ENCODE results near the gene TMEM183A. TPM values are rescaled to one million over a fixed set of nuclear protein-coding genes. Genes with fewer than 3 reads are reported as not detected.
A peak's percentile ranks its signal among the peaks of the same experiment; 100 is the strongest.

TMEM183A gene
- total and polyA plus RNA-seq, 12 donors: 23.4 to 67.2 (median 52.8) TPM

DNA sequence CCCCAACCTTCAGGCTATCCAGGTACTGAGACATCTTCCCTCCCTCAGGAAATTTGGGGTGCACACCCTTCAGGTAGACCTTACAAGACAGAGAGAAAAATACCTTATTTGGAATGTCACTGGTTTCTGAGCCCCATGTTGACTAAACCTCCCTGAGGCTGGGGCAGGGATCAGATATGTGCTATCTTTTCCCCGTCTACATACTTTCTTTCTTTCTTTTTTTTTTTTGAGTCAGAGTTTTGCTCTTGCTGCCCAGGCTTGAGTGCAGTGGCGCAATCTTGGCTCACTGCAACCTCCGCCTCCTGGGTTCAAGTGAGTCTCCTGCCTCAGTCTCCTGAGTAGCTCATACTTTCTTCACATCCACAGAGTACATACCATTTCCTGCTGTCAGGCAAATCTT is 41.8 kb upstream of the TMEM183A start:
- 58 to 85% (median 66%) methylated on average over 3 of the region's 3 CpGs for WGBS, 4 donors
- intact Hi-C loops (cut with DNase I): no loop called here
- Histone ChIP-seq H3K4me1 (replicated peaks in 1 of 2) (peaks cover 12 to 36% of the 10 kb centered on the region in 2 donors), H3K36me3 (replicated peaks in 1 of 2) (peaks cover 0 to 27% of the 10 kb centered on the region in 2 donors), H3K27ac (peak overlapping the region in 4 of 5 donors; percentile 15 to 91 (median 54)), H3K9me3 (replicated peaks in 1 of 3) (no peaks in the 10 kb centered on the region), H3K4me3 (no peak overlapping the region), H3K27me3 (no peaks in the 10 kb centered on the region)
- TF ChIP-seq POLR2A (IDR thresholded peaks at IDR 0.05): no peak
- TF ChIP-seq, protein P1, sequence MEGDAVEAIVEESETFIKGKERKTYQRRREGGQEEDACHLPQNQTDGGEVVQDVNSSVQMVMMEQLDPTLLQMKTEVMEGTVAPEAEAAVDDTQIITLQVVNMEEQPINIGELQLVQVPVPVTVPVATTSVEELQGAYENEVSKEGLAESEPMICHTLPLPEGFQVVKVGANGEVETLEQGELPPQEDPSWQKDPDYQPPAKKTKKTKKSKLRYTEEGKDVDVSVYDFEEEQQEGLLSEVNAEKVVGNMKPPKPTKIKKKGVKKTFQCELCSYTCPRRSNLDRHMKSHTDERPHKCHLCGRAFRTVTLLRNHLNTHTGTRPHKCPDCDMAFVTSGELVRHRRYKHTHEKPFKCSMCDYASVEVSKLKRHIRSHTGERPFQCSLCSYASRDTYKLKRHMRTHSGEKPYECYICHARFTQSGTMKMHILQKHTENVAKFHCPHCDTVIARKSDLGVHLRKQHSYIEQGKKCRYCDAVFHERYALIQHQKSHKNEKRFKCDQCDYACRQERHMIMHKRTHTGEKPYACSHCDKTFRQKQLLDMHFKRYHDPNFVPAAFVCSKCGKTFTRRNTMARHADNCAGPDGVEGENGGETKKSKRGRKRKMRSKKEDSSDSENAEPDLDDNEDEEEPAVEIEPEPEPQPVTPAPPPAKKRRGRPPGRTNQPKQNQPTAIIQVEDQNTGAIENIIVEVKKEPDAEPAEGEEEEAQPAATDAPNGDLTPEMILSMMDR (IDR thresholded peaks at IDR 0.05): no peak
- peak in 4 of 7 donors; percentile 27 to 43 (median 32) for DNase-seq

GRCh38 chr1:202966006-202966898 is 40.9 kb upstream of the TMEM183A start:
- intact Hi-C loops (cut with DNase I): no loop called here
- peak in 4 of 7 donors; percentile 15 to 58 (median 28) for DNase-seq
- TF ChIP-seq, protein P1 (IDR thresholded peaks at IDR 0.05): no peak
- no peak for TF ChIP-seq POLR2A (IDR thresholded peaks at IDR 0.05)

GRCh38 chr1:202967684-202968281 is 39.4 kb upstream of the TMEM183A start:
- H3K27me3 ChIP-seq: no peaks in the 10 kb centered on the region
- peak overlapping the region; percentile 7 to 94 (median 62) for H3K4me3 ChIP-seq
- TF ChIP-seq, protein P1 (IDR thresholded peaks at IDR 0.05): no peak
- TF ChIP-seq POLR2A (IDR thresholded peaks at IDR 0.05): no peak
- intact Hi-C loops (cut with DNase I): no loop called here
- H3K36me3 ChIP-seq (replicated peaks in 1 of 2): peaks cover 0 to 11% of the 10 kb centered on the region in 2 donors
- DNase-seq: peak in 1 of 7 donors; percentile 26
- 5 to 6% (median 6%) methylated on average over 21 of the region's 21 CpGs for WGBS, 4 donors
- H3K27ac ChIP-seq: peak overlapping the region in 4 of 5 donors; percentile 49 to 97 (median 92)
- no peaks in the 10 kb centered on the region for H3K9me3 ChIP-seq (replicated peaks in 1 of 3)
- peaks cover 12 to 36% of the 10 kb centered on the region in 2 donors for H3K4me1 ChIP-seq (replicated peaks in 1 of 2)

More at GRCh38 chr1:202966006-202966898, 40.9 kb upstream of the TMEM183A start:
- H3K4me3 ChIP-seq: peak overlapping the region; percentile 45 to 94 (median 89)
- no peaks in the 10 kb centered on the region for H3K27me3 ChIP-seq
- H3K27ac ChIP-seq: peak overlapping the region; percentile 74 to 97 (median 91)
- WGBS, 4 donors: 44 to 50% (median 48%) methylated on average over 17 to 18 of the region's 18 CpGs
- H3K9me3 ChIP-seq (replicated peaks in 1 of 3): no peaks in the 10 kb centered on the region
- peaks cover 12 to 36% of the 10 kb centered on the region in 2 donors for H3K4me1 ChIP-seq (replicated peaks in 1 of 2)
- H3K36me3 ChIP-seq (replicated peaks in 1 of 2): peaks cover 0 to 27% of the 10 kb centered on the region in 2 donors

DNA sequence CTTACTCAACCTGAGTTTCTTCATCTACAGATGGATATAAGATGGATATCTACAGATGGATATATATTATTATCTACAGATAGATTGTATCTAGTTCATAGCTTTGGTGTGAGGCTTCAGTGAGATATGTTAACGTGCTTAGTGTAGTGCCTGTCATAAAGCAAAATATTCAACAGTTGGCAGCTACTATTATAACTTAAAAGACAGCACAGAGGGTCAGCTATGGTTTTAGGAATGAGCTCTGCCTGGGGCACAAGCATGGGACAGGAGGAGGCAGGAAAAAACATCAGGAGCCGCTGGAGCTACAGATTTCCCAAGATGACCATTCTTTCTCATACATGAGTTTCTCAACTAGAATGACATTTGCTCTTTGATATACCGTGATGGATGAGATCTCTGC is 38.8 kb upstream of the TMEM183A start:
- 56 to 71% (median 64%) methylated on average over 3 of the region's 3 CpGs for whole genome bisulfite sequencing, 4 donors
- intact Hi-C loops (cut with DNase I): no loop called here
- no peak overlapping the region for H3K4me3 ChIP-seq
- H3K27ac ChIP-seq: peak overlapping the region in 2 of 5 donors; percentile 91 to 97
- H3K9me3 ChIP-seq (replicated peaks in 1 of 3): no peaks in the 10 kb centered on the region
- H3K36me3 ChIP-seq (replicated peaks in 1 of 2): peaks cover 0 to 9% of the 10 kb centered on the region in 2 donors
- no peak for TF ChIP-seq POLR2A (IDR thresholded peaks at IDR 0.05)
- TF ChIP-seq, protein P1 (IDR thresholded peaks at IDR 0.05): no peak
- peaks cover 12 to 36% of the 10 kb centered on the region in 2 donors for H3K4me1 ChIP-seq (replicated peaks in 1 of 2)
- no peak for DNase-seq
- no peaks in the 10 kb centered on the region for H3K27me3 ChIP-seq
